Esophagus muscularis mucosa (tissue), 3 donors: ENCODE results near the gene POLR2J.

Experiments used
- CTCF ChIP-seq, 3 experiments: fragments of 200-600 bp in 2 of 3; fragments of 450-650 bp in 1 of 3; sonication (generic) in 2 of 3; IDR thresholded peaks; one replicate each; pipeline ENCODE4 v1.5.1; 2017 to 2019; ENCODE audit warnings: antibody characterized with exemption in 3 of 3, mild to moderate bottlenecking in 2 of 3, moderate library complexity in 1 of 3
- POLR2A ChIP-seq: fragments of 450-650 bp; IDR thresholded peaks from one replicate; pipeline ENCODE4 v1.6.1; 2017; ENCODE audit warnings: antibody characterized with exemption, moderate library complexity, mild to moderate bottlenecking, low read depth
- POLR2AphosphoS5 ChIP-seq, 2 donors: sonication (generic); formaldehyde crosslinking; IDR thresholded peaks; one replicate each; pipeline ENCODE4 v1.6.1; 2017; ENCODE audit warnings: antibody characterized with exemption in 2 of 2

- TF ChIP-seq POLR2AphosphoS5 (IDR thresholded peaks at IDR 0.05) (no peak), CTCF (IDR thresholded peaks at IDR 0.05) (no peak), POLR2A (no peak)
Measured at GRCh38 chr7:102450242-102450641, 28.5 kb downstream of the POLR2J start.
